K562 (cell line): Measurements from ENCODE around the gene CNBD2. TPM values are rescaled to one million over a fixed set of nuclear protein-coding genes. Genes with fewer than 3 reads are reported as not detected.
A peak's percentile ranks its signal among the peaks of the same experiment; 100 is the strongest.

Source experiments
- ATAC-seq: fragments of 200-7000 bp; cut with Tn5 transposase; 3 replicates; pipeline ENCODE4 v1.9.1; 2020; ENCODE audit warnings: moderate library complexity
- BruUV-seq: library from RNA; stranded (reverse); fragments of 400-500 nt; replicated peaks from 2 replicates; lab custom pipeline; 2021; lab: Mats Ljungman, UMichigan
- CTCF ChIA-PET: fragments of 300-600 bp; formaldehyde crosslinking; extraction: SDS; loops from one replicate; lab custom pipeline; 2021; ENCODE audit warnings: low intra/inter-chr PET ratio; lab: Yijun Ruan, JAX
- POLR2A ChIA-PET: fragments of 300-600, 350-650 bp; sonication (Branson Sonifier 250); formaldehyde crosslinking; extraction: SDS; loops from one replicate; lab custom pipeline; 2021; ENCODE audit warnings: antibody characterized with exemption, inconsistent platforms; lab: Yijun Ruan, JAX
- DNase-seq, 4 experiments: peaks; one replicate each; pipeline versions ENCODE4 v3.0.0 to v3.0.0-alpha.2; 2011 to 2018; ENCODE audit warnings: low spot score in 3 of 4, mixed read lengths in 3 of 4; ENCODE audit errors: extremely low read depth in 1 of 4
- FAIRE-seq: peaks from 2 replicates; lab custom pipeline; 2011; peaks lifted over from hg19 to GRCh38; lab: Jason Lieb, UNC
- H2AFZ ChIP-seq: 2 replicates; pipeline ENCODE4 v1.6.0; 2011; ENCODE audit warnings: low read depth, low read length, control low read depth, inconsistent platforms
- H3K27ac ChIP-seq: fragments of 200-600 bp; 3 replicates; pipeline ENCODE4 v1.8.0; 2011; ENCODE audit warnings: low read depth, mild to moderate bottlenecking, control low read depth, inconsistent platforms, low read length, moderate library complexity, mixed read lengths; ENCODE audit errors: extremely low read depth
- H3K27me3 ChIP-seq, 2 experiments: fragments of 300-600 bp in 1 of 2; 2 replicates in 1 of 2; 3 replicates in 1 of 2; pipeline versions ENCODE4 v1.6.0 to v1.8.0; 2011; ENCODE audit warnings: inconsistent platforms in 2 of 2, low read length in 2 of 2, mild to moderate bottlenecking in 1 of 2, mixed read lengths in 1 of 2, moderate library complexity in 1 of 2; ENCODE audit not compliant: control insufficient read depth in 2 of 2, insufficient read depth in 2 of 2
- H3K36me3 ChIP-seq: fragments of 300-600 bp; 3 replicates; pipeline ENCODE4 v1.8.0; 2011; ENCODE audit warnings: mild to moderate bottlenecking, low read length, inconsistent platforms; ENCODE audit not compliant: control insufficient read depth, insufficient read depth
- H3K4me1 ChIP-seq, 2 experiments: fragments of 200-600 bp in 1 of 2; replicated peaks in 1 of 2; 2 replicates in 1 of 2; 3 replicates in 1 of 2; pipeline versions ENCODE4 v1.5.1 to v1.8.0; 2011; ENCODE audit warnings: inconsistent platforms in 2 of 2, low read length in 2 of 2, mild to moderate bottlenecking in 1 of 2, mixed read lengths in 1 of 2, moderate library complexity in 1 of 2; ENCODE audit not compliant: control insufficient read depth in 2 of 2, insufficient read depth in 2 of 2
- H3K4me2 ChIP-seq: 2 replicates; pipeline ENCODE4 v1.6.1; 2011; ENCODE audit warnings: low read length, control low read depth, inconsistent platforms, mixed read lengths; ENCODE audit not compliant: insufficient read depth
- H3K4me3 ChIP-seq: fragments of 200-600 bp; sonication (generic), shearing (Covaris generic); 2 replicates; pipeline ENCODE4 v1.5.1; 2016; ENCODE audit warnings: control low read depth, inconsistent platforms
- H3K79me2 ChIP-seq: fragments of 200-600 bp; 3 replicates; pipeline ENCODE4 v1.8.0; 2011; ENCODE audit warnings: low read length, inconsistent platforms; ENCODE audit not compliant: control insufficient read depth, insufficient read depth
- H3K9ac ChIP-seq, 2 experiments: 2 replicates each; pipeline versions ENCODE4 v1.6.0 to v1.6.1; 2011; ENCODE audit warnings: low read depth in 2 of 2, low read length in 2 of 2, control low read depth in 1 of 2, inconsistent platforms in 1 of 2, mild to moderate bottlenecking in 1 of 2, mixed read lengths in 1 of 2; ENCODE audit not compliant: insufficient read depth in 1 of 2
- H3K9me1 ChIP-seq: one replicate; pipeline ENCODE4 v1.6.0; 2011; ENCODE audit warnings: inconsistent platforms, mild to moderate bottlenecking, low read length, moderate library complexity; ENCODE audit not compliant: control insufficient read depth, insufficient read depth
- H3K9me3 ChIP-seq: replicated peaks from 2 replicates; pipeline ENCODE4 v1.5.1; 2011; ENCODE audit warnings: low read depth, low read length, inconsistent platforms; ENCODE audit not compliant: control insufficient read depth, insufficient read depth
- H4K20me1 ChIP-seq: replicated peaks from 2 replicates; pipeline ENCODE4 v1.6.1; 2011; ENCODE audit warnings: low read length, inconsistent platforms, mixed read lengths; ENCODE audit not compliant: control insufficient read depth, insufficient read depth
- CBX2 ChIP-seq: fragments of 200-600 bp; sonication (generic); IDR thresholded peaks from one replicate; pipeline ENCODE4 v1.6.1; 2012; ENCODE audit warnings: mild to moderate bottlenecking, low read length, inconsistent platforms; ENCODE audit not compliant: insufficient read depth, poor library complexity, severe bottlenecking
- CGGBP1 ChIP-seq: fragments of 250-450 bp; sonication (Bioruptor Pico); IDR thresholded peaks from 2 replicates; pipeline ENCODE4 v1.9.0; 2021; ENCODE audit warnings: mild to moderate bottlenecking
- ETV1 ChIP-seq: fragments of 450-650 bp; conservative IDR thresholded peaks from 2 replicates; pipeline ENCODE4 v1.6.1; 2016; ENCODE audit warnings: missing genetic modification characterization, control low read depth, low read depth, missing compliant biosample characterization
- FUS ChIP-seq: fragments of 200-400 bp; formaldehyde crosslinking; optimal IDR thresholded peaks from 2 replicates; pipeline ENCODE3; 2017; ENCODE audit warnings: low read depth, low read length
- HDAC2 ChIP-seq: fragments of 450-650 bp; IDR thresholded peaks from 2 replicates; pipeline ENCODE4 v1.6.1; 2016; ENCODE audit warnings: mild to moderate bottlenecking
- HIVEP1 ChIP-seq: fragments of 250-450 bp; sonication (Bioruptor Pico); IDR thresholded peaks from 2 replicates; pipeline ENCODE4 v1.4.0; 2020; ENCODE audit warnings: mild to moderate bottlenecking
- PHTF2 ChIP-seq: fragments of 250-450 bp; sonication (Bioruptor Pico); IDR thresholded peaks from 2 replicates; pipeline ENCODE4 v1.5.0; 2021; ENCODE audit warnings: mild to moderate bottlenecking
- POLR2B ChIP-seq: fragments of 450-650 bp; IDR thresholded peaks from 2 replicates; pipeline ENCODE4 v1.6.1; 2018; ENCODE audit warnings: low read depth; ENCODE audit not compliant: partially characterized antibody
- POU5F1 ChIP-seq: fragments of 150-350 bp; IDR thresholded peaks from 2 replicates; pipeline ENCODE4 v1.6.1; 2014; ENCODE audit warnings: borderline replicate concordance, low read length, low read depth, mild to moderate bottlenecking; ENCODE audit not compliant: partially characterized antibody
- ZFX ChIP-seq: sonication (generic); formaldehyde crosslinking; IDR thresholded peaks from 2 replicates; pipeline ENCODE4 v1.8.0; 2022; ENCODE audit warnings: mild to moderate bottlenecking, missing genetic modification reagents, moderate library complexity
- ZNF3 ChIP-seq: fragments of 250-450 bp; sonication (Bioruptor Pico); IDR thresholded peaks from 2 replicates; pipeline ENCODE4 v1.5.0; 2021; ENCODE audit warnings: mild to moderate bottlenecking, moderate library complexity
- whole genome bisulfite sequencing: fragments of 100-300 bp; shearing (Covaris generic); methylation state at CpG from one replicate; pipeline ENCODE4 v1.1.6; 2016; ENCODE audit warnings: low coverage, mixed read lengths; ENCODE audit not compliant: insufficient coverage; ENCODE audit errors: missing lambda C conversion rate; 5-methylcytosine and 5-hydroxymethylcytosine counted together
- in situ Hi-C: fragments of 300-500 bp; cut with MboI; formaldehyde crosslinking; loops from 4 replicates; pipeline ENCODE4 v1.15.0; 2018; ENCODE audit warnings: inconsistent platforms, mixed read lengths
- intact Hi-C: fragments of 100-400 bp; cut with micrococcal nuclease; formaldehyde crosslinking; loops from 2 replicates; pipeline ENCODE4 v1.14.2; 2022
- polyA plus RNA-seq, 8 experiments: library from polyadenylated mRNA; depleted of rRNA in 4 of 8; stranded (reverse) in 5 of 8; unstranded in 3 of 8; fragments of >200 nt; fragmentation: Nextera tagmentation in 2 of 8; fragmentation: Illumina TruSeq in 1 of 8; extraction: Ambion mirVana in 2 of 8; extraction: Trizol in 1 of 8; gene quantifications; 2 replicates each; pipeline versions ENCODE4 v1.2.1 to v1.2.3, GENCODE V29; 2011 to 2014; ENCODE audit warnings: inconsistent platforms in 1 of 8, missing spikeins in 1 of 8
- total RNA-seq, 7 experiments: library from RNA; depleted of rRNA in 6 of 7; stranded (reverse); fragments of >200 nt in 6 of 7; fragmentation: Illumina TruSeq in 2 of 7; extraction: Trizol in 2 of 7; gene quantifications; 2 replicates each; pipeline versions ENCODE4 v1.2.1 to v1.2.3, GENCODE V29; 2011 to 2021; ENCODE audit warnings: low replicate concordance in 1 of 7
- TF ChIP-seq, protein P1 (sequence below): fragments of 450-650 bp; formaldehyde crosslinking; IDR thresholded peaks from 2 replicates; pipeline ENCODE4 v1.4.0; 2020; ENCODE audit warnings: mild to moderate bottlenecking
- TF ChIP-seq, protein P2 (sequence below): sonication (generic); formaldehyde crosslinking; IDR thresholded peaks from 2 replicates; pipeline ENCODE4 v1.8.1; 2023; ENCODE audit warnings: mild to moderate bottlenecking, missing genetic modification reagents
- TF ChIP-seq, protein P3 (sequence below): fragments of 450-650 bp; IDR thresholded peaks from 2 replicates; pipeline ENCODE4 v1.6.1; 2018; ENCODE audit not compliant: partially characterized antibody
- TF ChIP-seq, protein P4 (sequence below), 2 experiments: fragments of 450-650 bp in 1 of 2; sonication (generic) in 1 of 2; formaldehyde crosslinking; conservative IDR thresholded peaks; 2 replicates each; pipeline versions ENCODE4 v1.4.0 to v1.8.1; 2020 to 2022; ENCODE audit warnings: mild to moderate bottlenecking in 1 of 2, missing genetic modification reagents in 1 of 2

Gene CNBD2
- total and polyA plus RNA-seq, 9 of the 15 experiments (the other 6 are each of a cell fraction or from before 2014, with no cell fraction given) = 3.2 to 17.5 (median 5.3) TPM

GRCh38 chr20:35978041-35978513 lies 9.7 kb downstream of the CNBD2 start:
- WGBS = 17% methylated on average over 6 of the region's 9 CpGs
- H3K9me1 ChIP-seq = peaks cover 3% of the 10 kb centered on the region
- no peak overlapping the region for H3K4me3 ChIP-seq
- H3K36me3 ChIP-seq = no peaks in the 10 kb centered on the region
- no peak overlapping the region for H3K4me2 ChIP-seq
- intact Hi-C loops (no loop called here), in situ Hi-C loops (loop anchor here (25.0 kb wide), 1 partner anchor 459 kb away; no protein-coding TSS in a partner anchor)
- H3K27me3 ChIP-seq = no peaks in the 10 kb centered on the region
- ATAC-seq = peak; percentile 77
- no peak overlapping the region for H3K27ac ChIP-seq
- FAIRE-seq = peak; percentile 64
- POLR2A ChIA-PET = no interaction called here
- no peaks in the 10 kb centered on the region for H4K20me1 ChIP-seq
- no TSS peak for BruUV-seq
- H3K9me3 ChIP-seq = no peaks in the 10 kb centered on the region
- DNase-seq = peak in 1 of 4 experiments; percentile 30
- H3K4me1 ChIP-seq = peaks cover 0 to 11% of the 10 kb centered on the region in 2 experiments; a peak in 2 of 5 replicates
- no peaks in the 10 kb centered on the region for H3K79me2 ChIP-seq
- CTCF ChIA-PET = no interaction called here
- H2AFZ ChIP-seq = peak overlapping the region; percentile 39; the same call in 1 of the 2 replicates
- H3K9ac ChIP-seq = no peak overlapping the region
- no peak for TF ChIP-seq ZNF3 (CRISPR knock-in tag)
- TF ChIP-seq, protein P1, sequence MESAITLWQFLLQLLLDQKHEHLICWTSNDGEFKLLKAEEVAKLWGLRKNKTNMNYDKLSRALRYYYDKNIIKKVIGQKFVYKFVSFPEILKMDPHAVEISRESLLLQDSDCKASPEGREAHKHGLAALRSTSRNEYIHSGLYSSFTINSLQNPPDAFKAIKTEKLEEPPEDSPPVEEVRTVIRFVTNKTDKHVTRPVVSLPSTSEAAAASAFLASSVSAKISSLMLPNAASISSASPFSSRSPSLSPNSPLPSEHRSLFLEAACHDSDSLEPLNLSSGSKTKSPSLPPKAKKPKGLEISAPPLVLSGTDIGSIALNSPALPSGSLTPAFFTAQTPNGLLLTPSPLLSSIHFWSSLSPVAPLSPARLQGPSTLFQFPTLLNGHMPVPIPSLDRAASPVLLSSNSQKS (CRISPR knock-in tag) = no peak
- TF ChIP-seq, protein P2, sequence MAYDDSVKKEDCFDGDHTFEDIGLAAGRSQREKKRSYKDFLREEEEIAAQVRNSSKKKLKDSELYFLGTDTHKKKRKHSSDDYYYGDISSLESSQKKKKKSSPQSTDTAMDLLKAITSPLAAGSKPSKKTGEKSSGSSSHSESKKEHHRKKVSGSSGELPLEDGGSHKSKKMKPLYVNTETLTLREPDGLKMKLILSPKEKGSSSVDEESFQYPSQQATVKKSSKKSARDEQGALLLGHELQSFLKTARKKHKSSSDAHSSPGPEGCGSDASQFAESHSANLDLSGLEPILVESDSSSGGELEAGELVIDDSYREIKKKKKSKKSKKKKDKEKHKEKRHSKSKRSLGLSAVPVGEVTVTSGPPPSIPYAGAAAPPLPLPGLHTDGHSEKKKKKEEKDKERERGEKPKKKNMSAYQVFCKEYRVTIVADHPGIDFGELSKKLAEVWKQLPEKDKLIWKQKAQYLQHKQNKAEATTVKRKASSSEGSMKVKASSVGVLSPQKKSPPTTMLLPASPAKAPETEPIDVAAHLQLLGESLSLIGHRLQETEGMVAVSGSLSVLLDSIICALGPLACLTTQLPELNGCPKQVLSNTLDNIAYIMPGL (CRISPR knock-in tag) = no peak
- TF ChIP-seq, protein P3, sequence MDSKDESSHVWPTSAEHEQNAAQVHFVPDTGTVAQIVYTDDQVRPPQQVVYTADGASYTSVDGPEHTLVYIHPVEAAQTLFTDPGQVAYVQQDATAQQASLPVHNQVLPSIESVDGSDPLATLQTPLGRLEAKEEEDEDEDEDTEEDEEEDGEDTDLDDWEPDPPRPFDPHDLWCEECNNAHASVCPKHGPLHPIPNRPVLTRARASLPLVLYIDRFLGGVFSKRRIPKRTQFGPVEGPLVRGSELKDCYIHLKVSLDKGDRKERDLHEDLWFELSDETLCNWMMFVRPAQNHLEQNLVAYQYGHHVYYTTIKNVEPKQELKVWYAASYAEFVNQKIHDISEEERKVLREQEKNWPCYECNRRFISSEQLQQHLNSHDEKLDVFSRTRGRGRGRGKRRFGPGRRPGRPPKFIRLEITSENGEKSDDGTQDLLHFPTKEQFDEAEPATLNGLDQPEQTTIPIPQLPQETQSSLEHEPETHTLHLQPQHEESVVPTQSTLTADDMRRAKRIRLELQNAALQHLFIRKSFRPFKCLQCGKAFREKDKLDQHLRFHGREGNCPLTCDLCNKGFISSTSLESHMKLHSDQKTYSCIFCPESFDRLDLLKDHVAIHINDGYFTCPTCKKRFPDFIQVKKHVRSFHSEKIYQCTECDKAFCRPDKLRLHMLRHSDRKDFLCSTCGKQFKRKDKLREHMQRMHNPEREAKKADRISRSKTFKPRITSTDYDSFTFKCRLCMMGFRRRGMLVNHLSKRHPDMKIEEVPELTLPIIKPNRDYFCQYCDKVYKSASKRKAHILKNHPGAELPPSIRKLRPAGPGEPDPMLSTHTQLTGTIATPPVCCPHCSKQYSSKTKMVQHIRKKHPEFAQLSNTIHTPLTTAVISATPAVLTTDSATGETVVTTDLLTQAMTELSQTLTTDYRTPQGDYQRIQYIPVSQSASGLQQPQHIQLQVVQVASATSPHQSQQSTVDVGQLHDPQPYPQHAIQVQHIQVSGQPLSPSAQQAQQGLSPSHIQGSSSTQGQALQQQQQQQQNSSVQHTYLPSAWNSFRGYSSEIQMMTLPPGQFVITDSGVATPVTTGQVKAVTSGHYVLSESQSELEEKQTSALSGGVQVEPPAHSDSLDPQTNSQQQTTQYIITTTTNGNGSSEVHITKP = no peak
- TF ChIP-seq PHTF2 = no peak
- TF ChIP-seq HDAC2 = peak; percentile 61; the same call in 1 of the 2 replicates
- TF ChIP-seq, protein P4, sequence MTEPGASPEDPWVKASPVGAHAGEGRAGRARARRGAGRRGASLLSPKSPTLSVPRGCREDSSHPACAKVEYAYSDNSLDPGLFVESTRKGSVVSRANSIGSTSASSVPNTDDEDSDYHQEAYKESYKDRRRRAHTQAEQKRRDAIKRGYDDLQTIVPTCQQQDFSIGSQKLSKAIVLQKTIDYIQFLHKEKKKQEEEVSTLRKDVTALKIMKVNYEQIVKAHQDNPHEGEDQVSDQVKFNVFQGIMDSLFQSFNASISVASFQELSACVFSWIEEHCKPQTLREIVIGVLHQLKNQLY (CRISPR knock-in tag; conservative IDR thresholded peaks at IDR 0.05) = no peak
- no peak for TF ChIP-seq ZFX (CRISPR knock-in tag)
- no peak for TF ChIP-seq POU5F1
- no peak for TF ChIP-seq FUS
- no peak for TF ChIP-seq CBX2
- no peak for TF ChIP-seq POLR2B
- no peak for TF ChIP-seq ETV1 (tag)
- TF ChIP-seq HIVEP1 = no peak
- no peak for TF ChIP-seq CGGBP1 (CRISPR knock-in tag)
